B cell (primary cell): ENCODE results near the gene ANXA4. TPM values are rescaled to one million over a fixed set of nuclear protein-coding genes. Genes with fewer than 3 reads are reported as not detected.

Experiments
- ATAC-seq: fragments of 200-7000 bp; cut with Tn5 transposase; one replicate; pipeline ENCODE4 v1.10.0; 2021; ENCODE audit warnings: low read depth, mild to moderate bottlenecking, moderate number of reproducible peaks, moderate library complexity
- CTCF ChIA-PET: fragments of 350-600 bp; sonication (Branson Sonifier 250); formaldehyde crosslinking; loops from one replicate; lab custom pipeline; 2021; ENCODE audit warnings: antibody characterized with exemption, inconsistent platforms; lab: Charles Lee
- POLR2A ChIA-PET: fragments of 350-600 bp; sonication (Branson Sonifier 250); formaldehyde crosslinking; loops from one replicate; lab custom pipeline; 2021; ENCODE audit warnings: antibody characterized with exemption; lab: Charles Lee
- DNase-seq: peaks from one replicate; pipeline ENCODE4 v3.0.0; 2013
- H2AFZ ChIP-seq: 2 replicates; pipeline ENCODE4 v1.6.1; 2012; ENCODE audit warnings: mild to moderate bottlenecking, low read depth, low read length; ENCODE audit not compliant: insufficient read depth, poor library complexity, severe bottlenecking
- H3K27ac ChIP-seq, 2 donors: 1 replicate in 1 of 2; 2 replicates in 1 of 2; pipeline ENCODE4 v1.5.1; 2012 to 2013; ENCODE audit warnings: low read length in 2 of 2, mild to moderate bottlenecking in 2 of 2, moderate library complexity in 1 of 2
- H3K27me3 ChIP-seq, 4 experiments: fragments of 200-600 bp in 1 of 4; sonication (generic) in 1 of 4; replicated peaks in 1 of 4; 1 replicate in 2 of 4; 2 replicates in 2 of 4; pipeline versions ENCODE4 v1.6.1 to v1.7.0; 2013 to 2016; ENCODE audit warnings: low read length in 3 of 4, mild to moderate bottlenecking in 2 of 4, mixed read lengths in 1 of 4, moderate library complexity in 1 of 4; ENCODE audit not compliant: insufficient read depth in 4 of 4, control insufficient read depth in 3 of 4; ENCODE audit errors: control extremely low read depth in 1 of 4
- H3K36me3 ChIP-seq, 2 experiments: replicated peaks in 1 of 2; 1 replicate in 1 of 2; 2 replicates in 1 of 2; pipeline versions ENCODE4 v1.6.1 to v1.7.1; 2013; ENCODE audit warnings: low read length in 1 of 2; ENCODE audit not compliant: insufficient read depth in 2 of 2, control insufficient read depth in 1 of 2; ENCODE audit errors: control extremely low read depth in 1 of 2, extremely low read depth in 1 of 2
- H3K4me1 ChIP-seq, 2 donors: fragments of 200-600 bp in 1 of 2; sonication (generic) in 1 of 2; 1 replicate in 1 of 2; 2 replicates in 1 of 2; pipeline versions ENCODE4 v1.5.1 to v1.6.1; 2013 to 2017; ENCODE audit warnings: low read length in 2 of 2; ENCODE audit not compliant: control insufficient read depth in 2 of 2, insufficient read depth in 2 of 2
- H3K4me2 ChIP-seq: replicated peaks from 2 replicates; pipeline ENCODE3; 2012; ENCODE audit warnings: mild to moderate bottlenecking, low read depth, low read length; ENCODE audit not compliant: poor library complexity, severe bottlenecking
- H3K4me3 ChIP-seq, 5 experiments: fragments of 200-600 bp in 1 of 5; sonication (generic) in 1 of 5; 1 replicate in 3 of 5; 2 replicates in 2 of 5; pipeline versions ENCODE4 v1.5.1 to v1.7.0; 2011 to 2016; ENCODE audit warnings: low read length in 4 of 5, mild to moderate bottlenecking in 4 of 5, low read depth in 2 of 5, control low read depth in 1 of 5, moderate library complexity in 1 of 5; ENCODE audit not compliant: insufficient read depth in 1 of 5; ENCODE audit errors: control extremely low read depth in 1 of 5, extremely low read depth in 1 of 5
- H3K79me2 ChIP-seq: fragments of 200-600 bp; sonication (generic); one replicate; pipeline ENCODE4 v1.6.0; 2016; ENCODE audit warnings: low read length; ENCODE audit not compliant: control insufficient read depth, insufficient read depth
- H3K9ac ChIP-seq: fragments of 200-600 bp; sonication (generic); 2 replicates; pipeline ENCODE4 v1.6.1; 2017; ENCODE audit warnings: mild to moderate bottlenecking, low read length, moderate library complexity
- H3K9me3 ChIP-seq, 3 donors: one replicate each; pipeline versions ENCODE4 v1.6.1 to v1.7.1; 2013; ENCODE audit warnings: low read length in 2 of 3; ENCODE audit not compliant: control insufficient read depth in 2 of 3, insufficient read depth in 1 of 3; ENCODE audit errors: control extremely low read depth in 1 of 3
- H4K20me1 ChIP-seq: 2 replicates; pipeline ENCODE4 v1.6.0; 2012; ENCODE audit warnings: mild to moderate bottlenecking, low read length; ENCODE audit not compliant: insufficient read depth, control insufficient read depth, poor library complexity, severe bottlenecking
- H3K27ac Mint-ChIP-seq: one replicate; pipeline ENCODE4 v1.8.0; 2021; ENCODE audit warnings: mixed read lengths
- H3K27me3 Mint-ChIP-seq: one replicate; pipeline ENCODE4 v1.8.0; 2021; ENCODE audit warnings: mixed read lengths
- H3K4me1 Mint-ChIP-seq: one replicate; pipeline ENCODE4 v1.8.0; 2021; ENCODE audit warnings: mixed read lengths
- H3K4me3 Mint-ChIP-seq: one replicate; pipeline ENCODE4 v1.8.0; 2021; ENCODE audit warnings: mixed read lengths
- H3K9me3 Mint-ChIP-seq: one replicate; pipeline ENCODE4 v1.8.0; 2022; ENCODE audit warnings: mixed read lengths; ENCODE audit not compliant: insufficient read depth
- EZH2 ChIP-seq: IDR thresholded peaks from 2 replicates; pipeline ENCODE4 v1.6.1; 2012; ENCODE audit warnings: borderline replicate concordance, low read depth, mild to moderate bottlenecking, moderate library complexity, low read length; ENCODE audit not compliant: insufficient read depth, poor library complexity, severe bottlenecking
- WGBS: methylation state at CpG from one replicate; pipeline ENCODE4 v1.1.5; 2013; ENCODE audit warnings: missing lambda C conversion rate; ENCODE audit not compliant: insufficient coverage; 5-methylcytosine and 5-hydroxymethylcytosine counted together
- intact Hi-C: fragments of 100-400 bp; cut with micrococcal nuclease; formaldehyde crosslinking; loops from one replicate; pipeline ENCODE4 v1.10.0; 2022
- polyA plus RNA-seq: library from polyadenylated mRNA; depleted of rRNA; stranded (reverse); fragments of >200 nt; gene quantifications from 2 replicates; pipeline ENCODE4 v1.2.3, GENCODE V29; 2012
- total RNA-seq, 2 donors: library from RNA; stranded (reverse); fragments of 120-200 nt in 1 of 2; gene quantifications; 1 replicate in 1 of 2; 2 replicates in 1 of 2; pipeline versions ENCODE4 v1.2.3 to v1.2.4, GENCODE V29; 2013 to 2022
- TF ChIP-seq, protein P1 (sequence below): fragments of 200-600 bp; IDR thresholded peaks from one replicate; pipeline ENCODE4 v1.8.0; 2022; ENCODE audit warnings: antibody characterized with exemption, mild to moderate bottlenecking

Gene ANXA4
- total and polyA plus RNA-seq, 2 donors (not counting 1 experiment from before 2014, with no cell fraction given), result 28.4 to 61.7 TPM

DNA sequence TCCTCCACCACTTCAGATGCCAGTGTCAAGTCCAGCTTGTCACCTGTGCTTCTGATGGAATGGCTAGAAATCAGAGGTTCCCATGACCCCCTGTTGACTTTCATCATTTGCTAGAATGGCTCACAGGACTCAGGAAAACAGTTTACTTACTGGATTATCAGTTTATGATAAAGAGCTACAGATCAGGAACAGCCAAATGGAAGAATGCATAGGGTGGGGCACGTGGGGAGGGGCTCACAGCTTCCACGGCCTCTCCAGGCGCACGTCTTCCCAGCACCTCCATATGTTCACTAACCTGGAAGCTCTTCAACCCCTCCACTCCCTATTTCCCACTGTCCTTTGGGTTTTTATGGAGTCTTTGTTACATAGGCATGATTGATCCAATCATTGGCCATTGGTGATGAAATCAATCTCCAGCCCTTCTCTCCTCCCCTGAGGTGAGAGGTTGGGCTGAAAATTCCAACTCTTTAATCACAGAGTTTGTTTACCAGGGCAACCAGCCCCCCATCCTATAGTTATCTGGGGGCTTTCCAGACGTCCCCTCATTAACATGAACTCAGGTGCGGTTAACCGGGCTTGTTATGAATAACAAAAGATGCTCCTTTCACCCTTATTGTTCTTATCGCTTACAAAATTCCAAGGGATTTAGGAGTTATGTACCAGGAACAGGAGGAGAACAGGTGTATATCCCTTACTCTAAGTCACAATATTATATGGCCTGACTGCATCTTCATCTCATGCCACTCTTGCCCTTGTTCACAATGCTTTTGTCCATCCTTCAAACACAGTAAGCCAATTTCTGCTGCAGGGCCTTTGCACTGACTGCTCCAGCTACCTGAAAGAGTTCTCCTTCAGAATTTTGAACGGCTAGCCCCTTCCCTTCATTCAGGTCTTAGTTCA is 35.2 kb downstream of the ANXA4 start:
- peak overlapping the region; percentile 10 for H3K4me3 Mint-ChIP-seq
- Histone ChIP-seq H3K4me1 (peaks cover 60 to 67% of the 10 kb centered on the region in 2 donors), H3K79me2 (peaks cover 14% of the 10 kb centered on the region), H3K36me3 (no peaks in the 10 kb centered on the region), H3K4me2 (peak overlapping the region; percentile 75), H3K27ac (no peak overlapping the region), H3K9ac (no peak overlapping the region), H3K9me3 (peaks cover 0 to 13% (median 2%) of the 10 kb centered on the region in 3 donors), H3K4me3 (no peak overlapping the region), H2AFZ (no peak overlapping the region), H4K20me1 (no peaks in the 10 kb centered on the region), H3K27me3 (no peaks in the 10 kb centered on the region)
- H3K27ac Mint-ChIP-seq, result no peak overlapping the region
- DNase-seq (no peak), ATAC-seq (no peak)
- H3K9me3 Mint-ChIP-seq, result no peaks in the 10 kb centered on the region
- peaks cover 66% of the 10 kb centered on the region for H3K4me1 Mint-ChIP-seq
- TF ChIP-seq, protein P1, sequence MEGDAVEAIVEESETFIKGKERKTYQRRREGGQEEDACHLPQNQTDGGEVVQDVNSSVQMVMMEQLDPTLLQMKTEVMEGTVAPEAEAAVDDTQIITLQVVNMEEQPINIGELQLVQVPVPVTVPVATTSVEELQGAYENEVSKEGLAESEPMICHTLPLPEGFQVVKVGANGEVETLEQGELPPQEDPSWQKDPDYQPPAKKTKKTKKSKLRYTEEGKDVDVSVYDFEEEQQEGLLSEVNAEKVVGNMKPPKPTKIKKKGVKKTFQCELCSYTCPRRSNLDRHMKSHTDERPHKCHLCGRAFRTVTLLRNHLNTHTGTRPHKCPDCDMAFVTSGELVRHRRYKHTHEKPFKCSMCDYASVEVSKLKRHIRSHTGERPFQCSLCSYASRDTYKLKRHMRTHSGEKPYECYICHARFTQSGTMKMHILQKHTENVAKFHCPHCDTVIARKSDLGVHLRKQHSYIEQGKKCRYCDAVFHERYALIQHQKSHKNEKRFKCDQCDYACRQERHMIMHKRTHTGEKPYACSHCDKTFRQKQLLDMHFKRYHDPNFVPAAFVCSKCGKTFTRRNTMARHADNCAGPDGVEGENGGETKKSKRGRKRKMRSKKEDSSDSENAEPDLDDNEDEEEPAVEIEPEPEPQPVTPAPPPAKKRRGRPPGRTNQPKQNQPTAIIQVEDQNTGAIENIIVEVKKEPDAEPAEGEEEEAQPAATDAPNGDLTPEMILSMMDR, result no peak
- no peak for TF ChIP-seq EZH2
- ChIA-PET POLR2A (no interaction called here), CTCF (interaction anchor here (0.8 to 3.4 kb wide), 4 partner anchors 14 to 53 kb away, joined by 3 to 17 read pairs (median 4); no protein-coding TSS in a partner anchor)
- intact Hi-C loops, result loop anchor here (5.0 kb wide), 1 partner anchor 35 kb away; the partner anchor contains the start of gene ANXA4
- 93% methylated on average over 4 of the region's 9 CpGs for WGBS
- no peaks in the 10 kb centered on the region for H3K27me3 Mint-ChIP-seq

DNA sequence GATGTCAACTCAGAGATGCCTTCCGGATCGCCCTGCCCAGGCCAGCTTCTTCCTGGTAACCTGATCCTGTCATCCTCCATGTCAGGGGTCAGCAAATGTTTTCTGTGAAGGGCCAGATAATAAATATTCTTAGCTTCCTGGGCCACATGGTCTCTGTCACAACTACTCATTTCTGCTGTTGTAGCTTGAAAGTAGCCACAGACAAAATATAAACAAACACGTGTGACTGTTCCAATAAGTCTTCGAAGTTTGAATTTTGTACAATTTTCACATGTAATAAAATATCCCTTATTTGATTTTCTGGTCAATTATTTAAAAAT is 35.8 kb downstream of the ANXA4 start:
- H2AFZ ChIP-seq, result no peak overlapping the region
- ATAC-seq, result no peak
- H3K79me2 ChIP-seq, result peaks cover 12% of the 10 kb centered on the region
- DNase-seq, result no peak
- H3K4me3 ChIP-seq, result no peak overlapping the region
- intact Hi-C loops, result loop anchor here (5.0 kb wide), 1 partner anchor 35 kb away; the partner anchor contains the start of gene ANXA4
- H4K20me1 ChIP-seq, result no peaks in the 10 kb centered on the region
- Mint-ChIP-seq H3K27me3 (no peaks in the 10 kb centered on the region), H3K27ac (no peak overlapping the region), H3K4me1 (peaks cover 65% of the 10 kb centered on the region), H3K4me3 (no peak overlapping the region), H3K9me3 (no peaks in the 10 kb centered on the region)
- no peak overlapping the region for H3K27ac ChIP-seq
- TF ChIP-seq EZH2, result no peak
- TF ChIP-seq, protein P1, result no peak
- no peaks in the 10 kb centered on the region for H3K27me3 ChIP-seq
- peaks cover 0 to 13% (median 2%) of the 10 kb centered on the region in 3 donors for H3K9me3 ChIP-seq
- H3K9ac ChIP-seq, result no peak overlapping the region
- 100% methylated on average over 2 of the region's 4 CpGs for WGBS
- no peaks in the 10 kb centered on the region for H3K36me3 ChIP-seq
- ChIA-PET CTCF (interaction anchor here (0.8 to 1.8 kb wide), 2 partner anchors 39 to 53 kb away, joined by 4 to 5 read pairs; no protein-coding TSS in a partner anchor), POLR2A (no interaction called here)
- H3K4me2 ChIP-seq, result no peak overlapping the region
- H3K4me1 ChIP-seq, result peaks cover 57 to 63% of the 10 kb centered on the region in 2 donors
